ENCODE data around the gene PROM1. TPM values are rescaled to one million over a fixed set of nuclear protein-coding genes. Genes with fewer than 3 reads are reported as not detected.

Gene PROM1
- total and polyA plus RNA-seq, 12 donors: 1.2 to 19.3 (median 3.4) TPM

- DNase-seq (no peak), ATAC-seq (peak in 2 of 8 donors; percentile 7 to 14)
- no peak for TF ChIP-seq CTCF (IDR thresholded peaks at IDR 0.05)
- Histone ChIP-seq H3K27ac (peak overlapping the region in 1 of 10 donors; percentile 7), H3K4me3 (no peak overlapping the region), H3K9me3 (no peaks in the 10 kb centered on the region), H3K4me1 (peaks cover 0 to 44% (median 12%) of the 10 kb centered on the region in 9 donors), H3K36me3 (no peaks in the 10 kb centered on the region), H3K27me3 (no peaks in the 10 kb centered on the region)
- WGBS, 2 donors: 43 to 50% methylated on average over 2 of the region's 2 CpGs
- intact Hi-C loops (cut with DNase I): no loop called here
Observed at GRCh38 chr4:16031546-16032395, 52.1 kb downstream of the PROM1 start.

GRCh38 chr4:16029886-16030285 lies 53.9 kb downstream of the PROM1 start:
- no peaks in the 10 kb centered on the region for H3K9me3 ChIP-seq
- ATAC-seq (no peak), DNase-seq (no peak)
- H3K36me3 ChIP-seq: no peaks in the 10 kb centered on the region
- peaks cover 0 to 49% (median 17%) of the 10 kb centered on the region in 9 donors for H3K4me1 ChIP-seq
- WGBS, 2 donors: 48 to 86% methylated on average over 1 of the region's 1 CpG
- intact Hi-C loops (cut with DNase I): loop anchor here in 8 of 10 donors (2.0 to 10.0 kb wide), 7 partner anchors 165 to 412 kb away; no protein-coding TSS in a partner anchor
- no peak overlapping the region for H3K27ac ChIP-seq
- H3K27me3 ChIP-seq: no peaks in the 10 kb centered on the region
- no peak for TF ChIP-seq CTCF (IDR thresholded peaks at IDR 0.05)
- H3K4me3 ChIP-seq: no peak overlapping the region

GRCh38 chr4:16029262-16029661 lies 54.6 kb downstream of the PROM1 start:
- H3K9me3 ChIP-seq: no peaks in the 10 kb centered on the region
- no peak for ATAC-seq
- peak overlapping the region in 2 of 10 donors; percentile 4 to 38 for H3K27ac ChIP-seq
- no peak overlapping the region for H3K4me3 ChIP-seq
- intact Hi-C loops (cut with DNase I): loop anchor here in 8 of 10 donors (2.0 to 10.0 kb wide), 7 partner anchors 166 to 413 kb away; no protein-coding TSS in a partner anchor
- 29 to 34% methylated on average over 4 of the region's 4 CpGs for WGBS, 2 donors
- peaks cover 0 to 49% (median 17%) of the 10 kb centered on the region in 9 donors for H3K4me1 ChIP-seq
- DNase-seq: no peak
- H3K36me3 ChIP-seq: no peaks in the 10 kb centered on the region
- no peaks in the 10 kb centered on the region for H3K27me3 ChIP-seq
- no peak for TF ChIP-seq CTCF (IDR thresholded peaks at IDR 0.05)

GRCh38 chr4:16027626-16028025 lies 56.2 kb downstream of the PROM1 start:
- ATAC-seq (no peak), DNase-seq (no peak)
- no peaks in the 10 kb centered on the region for H3K27me3 ChIP-seq
- H3K27ac ChIP-seq: no peak overlapping the region
- no peaks in the 10 kb centered on the region for H3K36me3 ChIP-seq
- intact Hi-C loops (cut with DNase I): loop anchor here (2.0 to 10.0 kb wide), 11 partner anchors 167 to 415 kb away; no protein-coding TSS in a partner anchor
- WGBS, 2 donors: 87 to 88% methylated on average over 4 of the region's 4 CpGs
- no peak for TF ChIP-seq CTCF (IDR thresholded peaks at IDR 0.05)
- peaks cover 0 to 61% (median 20%) of the 10 kb centered on the region in 9 donors for H3K4me1 ChIP-seq
- no peak overlapping the region for H3K4me3 ChIP-seq
- no peaks in the 10 kb centered on the region for H3K9me3 ChIP-seq

Measured in heart right ventricle (tissue), 16 donors.